H54 (cell line): ENCODE results near the gene UNC13C.

Experiments used
- DNase-seq: peaks from one replicate; pipeline ENCODE4 v3.0.0; 2011; ENCODE audit warnings: low spot score, mixed read lengths; ENCODE audit not compliant: insufficient read length
- FAIRE-seq: peaks from 3 replicates; lab custom pipeline; 2011; peaks lifted over from hg19 to GRCh38; lab: Jason Lieb, UNC
- POLR2A ChIP-seq: IDR thresholded peaks from 2 replicates; pipeline ENCODE4 v1.6.1; 2011; ENCODE audit warnings: low read depth, mild to moderate bottlenecking, low read length

UNC13C gene

GRCh38 chr15:54481819-54482218, 503.6 kb downstream of the UNC13C start:
- FAIRE-seq (no peak), DNase-seq (no peak)
- TF ChIP-seq POLR2A: no peak

- TF ChIP-seq POLR2A: no peak
- no peak for FAIRE-seq
- no peak for DNase-seq
Observed at GRCh38 chr15:54482251-54482650, 504.0 kb downstream of the UNC13C start.

GRCh38 chr15:54500330-54500729, 522.1 kb downstream of the UNC13C start:
- DNase-seq (no peak), FAIRE-seq (no peak)
- TF ChIP-seq POLR2A: no peak

GRCh38 chr15:54502416-54503075, 524.3 kb downstream of the UNC13C start:
- TF ChIP-seq POLR2A: no peak
- no peak for FAIRE-seq
- no peak for DNase-seq

GRCh38 chr15:54504695-54505094, 526.5 kb downstream of the UNC13C start:
- no peak for TF ChIP-seq POLR2A
- DNase-seq: no peak
- FAIRE-seq: no peak

- no peak for FAIRE-seq
Observed at GRCh38 chr15:54506977-54507524, 528.8 kb downstream of the UNC13C start.

GRCh38 chr15:54514601-54515000, 536.4 kb downstream of the UNC13C start:
- FAIRE-seq (no peak), DNase-seq (no peak)
- no peak for TF ChIP-seq POLR2A

More at GRCh38 chr15:54506977-54507524, 528.8 kb downstream of the UNC13C start:
- TF ChIP-seq POLR2A: no peak
- no peak for DNase-seq

- DNase-seq: no peak
- FAIRE-seq: no peak
Observed at GRCh38 chr15:54515664-54516582, 537.7 kb downstream of the UNC13C start.

GRCh38 chr15:54517366-54517765, 539.1 kb downstream of the UNC13C start:
- TF ChIP-seq POLR2A: no peak
- FAIRE-seq: no peak
- DNase-seq: no peak

More at GRCh38 chr15:54515664-54516582, 537.7 kb downstream of the UNC13C start:
- TF ChIP-seq POLR2A: no peak

GRCh38 chr15:54518156-54518882, 540.1 kb downstream of the UNC13C start:
- DNase-seq (no peak), FAIRE-seq (no peak)

GRCh38 chr15:54519577-54519976, 541.3 kb downstream of the UNC13C start:
- no peak for DNase-seq
- no peak for FAIRE-seq
- TF ChIP-seq POLR2A: no peak

More at GRCh38 chr15:54518156-54518882, 540.1 kb downstream of the UNC13C start:
- TF ChIP-seq POLR2A: no peak

- no peak for TF ChIP-seq POLR2A
- DNase-seq (no peak), FAIRE-seq (no peak)
Observed at GRCh38 chr15:54520616-54521015, 542.4 kb downstream of the UNC13C start.

GRCh38 chr15:54521206-54521605, 543.0 kb downstream of the UNC13C start:
- no peak for DNase-seq
- no peak for FAIRE-seq
- TF ChIP-seq POLR2A: no peak
